Lower leg skin (tissue), 4 donors: Measurements from ENCODE around the gene DNAH6. TPM values are rescaled to one million over a fixed set of nuclear protein-coding genes. Genes with fewer than 3 reads are reported as not detected.

Source experiments
- DNase-seq, 2 donors: peaks; one replicate each; pipeline ENCODE4 v3.0.0-alpha.2; 2019; ENCODE audit warnings: low spot score in 2 of 2
- H3K4me3 ChIP-seq: fragments of 200-600 bp; sonication (generic); 2 replicates; pipeline ENCODE4 v1.5.1; 2017; ENCODE audit warnings: mild to moderate bottlenecking, low read depth; ENCODE audit not compliant: poor library complexity, severe bottlenecking
- CTCF ChIP-seq, 3 donors: fragments of 450-650 bp; IDR thresholded peaks; one replicate each; pipeline ENCODE4 v1.5.1; 2016; ENCODE audit warnings: antibody characterized with exemption in 3 of 3, mild to moderate bottlenecking in 3 of 3, moderate library complexity in 2 of 3
- POLR2A ChIP-seq, 2 donors: fragments of 450-650 bp; IDR thresholded peaks; one replicate each; pipeline ENCODE4 v1.6.1; 2016 to 2017; ENCODE audit warnings: antibody characterized with exemption in 2 of 2, mild to moderate bottlenecking in 1 of 2, moderate library complexity in 1 of 2
- WGBS, 2 donors: methylation state at CpG; one replicate each; pipeline ENCODE4 v1.1.5; 2018; 5-methylcytosine and 5-hydroxymethylcytosine counted together
- intact Hi-C: fragments of 100-400 bp; cut with DNase I; formaldehyde crosslinking; loops from one replicate; pipeline ENCODE4 v1.15.0; 2023; ENCODE audit warnings: low total_unique reads
- total RNA-seq, 4 donors: library from RNA; depleted of rRNA; stranded (reverse); fragments of >200 nt; gene quantifications; one replicate each; pipeline ENCODE4 v1.1.0, GENCODE V29; 2016

DNAH6 gene
- total RNA-seq, 4 donors from 2014 or later, result 0.02 to 0.72 (median 0.25) TPM

- WGBS, 2 donors, result 78 to 88% methylated on average over 3 of the region's 3 CpGs
- intact Hi-C loops, result no loop called here
- no peak overlapping the region for H3K4me3 ChIP-seq
- TF ChIP-seq CTCF (IDR thresholded peaks at IDR 0.05), result no peak
- no peak for TF ChIP-seq POLR2A (IDR thresholded peaks at IDR 0.05)
- no peak for DNase-seq
These were observed 138.1 kb downstream of the DNAH6 start for GRCh38 chr2:84654414-84654813.

- intact Hi-C loops, result no loop called here
- DNase-seq, result no peak
- no peak overlapping the region for H3K4me3 ChIP-seq
- 85 to 88% methylated on average over 5 of the region's 5 CpGs for WGBS, 2 donors
- TF ChIP-seq POLR2A (IDR thresholded peaks at IDR 0.05), result no peak
- no peak for TF ChIP-seq CTCF (IDR thresholded peaks at IDR 0.05)
These were observed 152.8 kb downstream of the DNAH6 start for GRCh38 chr2:84669122-84669521.

GRCh38 chr2:84674099-84674498 is 157.8 kb downstream of the DNAH6 start:
- intact Hi-C loops, result no loop called here
- TF ChIP-seq CTCF (IDR thresholded peaks at IDR 0.05) (no peak), POLR2A (IDR thresholded peaks at IDR 0.05) (no peak)
- H3K4me3 ChIP-seq, result no peak overlapping the region
- DNase-seq, result no peak

GRCh38 chr2:84674586-84674985 is 158.3 kb downstream of the DNAH6 start:
- TF ChIP-seq POLR2A (IDR thresholded peaks at IDR 0.05) (no peak), CTCF (IDR thresholded peaks at IDR 0.05) (no peak)
- no peak overlapping the region for H3K4me3 ChIP-seq
- DNase-seq, result no peak
- 46 to 66% methylated on average over 5 of the region's 5 CpGs for WGBS, 2 donors
- intact Hi-C loops, result no loop called here

- no peak overlapping the region for H3K4me3 ChIP-seq
- TF ChIP-seq CTCF (IDR thresholded peaks at IDR 0.05), result no peak
- no peak for TF ChIP-seq POLR2A (IDR thresholded peaks at IDR 0.05)
- no peak for DNase-seq
- WGBS, 2 donors, result 82 to 84% methylated on average over 1 of the region's 1 CpG
- intact Hi-C loops, result no loop called here
These were observed 160.0 kb downstream of the DNAH6 start for GRCh38 chr2:84676295-84676694.

- no peak for DNase-seq
- intact Hi-C loops, result no loop called here
- WGBS, 2 donors, result 82 to 89% methylated on average over 2 of the region's 2 CpGs
- TF ChIP-seq POLR2A (IDR thresholded peaks at IDR 0.05) (no peak), CTCF (IDR thresholded peaks at IDR 0.05) (no peak)
- H3K4me3 ChIP-seq, result no peak overlapping the region
These were observed 161.9 kb downstream of the DNAH6 start for GRCh38 chr2:84678214-84678613.
